ENCODE results near the gene SLC9A6.

The SLC9A6 gene

GRCh38 chrX:136057567-136057966 lies 72.3 kb downstream of the SLC9A6 start (continued):
- TF ChIP-seq ZNF18 (tag by site-specific recombination; IDR thresholded peaks at IDR 0.05) (peak; percentile 68; the same call in 1 of the 2 replicates), ZNF514 (tag by site-specific recombination; IDR thresholded peaks at IDR 0.05) (no peak), TSHZ1 (tag by site-specific recombination; IDR thresholded peaks at IDR 0.05; ENCODE audit: borderline replicate concordance) (peak; percentile 92), REST (tag by site-specific recombination; IDR thresholded peaks at IDR 0.05) (no peak), SCRT1 (tag by site-specific recombination; IDR thresholded peaks at IDR 0.05; ENCODE audit: borderline replicate concordance) (no peak), ZNF48 (tag by site-specific recombination; IDR thresholded peaks at IDR 0.05) (no peak), TCF7L2 (IDR thresholded peaks at IDR 0.05; ENCODE audit: borderline replicate concordance, low read depth, low read length) (peak; percentile 83), ZNF366 (tag by site-specific recombination; conservative IDR thresholded peaks at IDR 0.05) (peak; percentile 92), IKZF3 (tag by site-specific recombination; IDR thresholded peaks at IDR 0.05) (peak; percentile 97), ZNF423 (tag by site-specific recombination; IDR thresholded peaks at IDR 0.05) (no peak), FEZF1 (tag by site-specific recombination; IDR thresholded peaks at IDR 0.05) (peak; percentile 99), ZFP37 (tag by site-specific recombination; IDR thresholded peaks at IDR 0.05) (0 out of 2 replicates have a peak, but pooled peaks have one; percentile 16)

GRCh38 chrX:136059350-136059749 lies 74.1 kb downstream of the SLC9A6 start:
- Histone ChIP-seq H3K4me3 (ENCODE audit: low read depth, low read length) (no peak overlapping the region), H3K27ac (ENCODE audit: extremely low read depth, low read depth, low read length) (no peak overlapping the region; the same call in 1 of the 2 replicates), H3K9me3 (ENCODE audit: control insufficient read depth, insufficient read depth, low read depth, low read length) (no peaks in the 10 kb centered on the region), H3K4me1 (ENCODE audit: control insufficient read depth, insufficient read depth, low read length) (peaks cover 22% of the 10 kb centered on the region), H3K36me3 (ENCODE audit: control insufficient read depth in 2 of 2, insufficient read depth in 1 of 2, low read length in 2 of 2) (no peaks in the 10 kb centered on the region)
- TF ChIP-seq ZNF610 (tag by site-specific recombination; IDR thresholded peaks at IDR 0.05; ENCODE audit: borderline replicate concordance) (no peak), MZF1 (tag by site-specific recombination; IDR thresholded peaks at IDR 0.05; ENCODE audit: borderline replicate concordance) (no peak), ZSCAN23 (tag by site-specific recombination; IDR thresholded peaks at IDR 0.05) (no peak), ZNF121 (tag by site-specific recombination; IDR thresholded peaks at IDR 0.05) (peak; percentile 92)
- ChIA-PET CTCF (no interaction called here), POLR2A (no interaction called here)
